ENCODE measurements around the gene PCMT1.

GRCh38 chr6:149857541-149857940 is 108.0 kb downstream of the PCMT1 start:
- no peak for TF ChIP-seq CTCF (IDR thresholded peaks at IDR 0.05)
- TF ChIP-seq POLR2A (IDR thresholded peaks at IDR 0.05) = no peak

Measured in testis (tissue), 2 donors.